AG09319 (cell line): ENCODE data around the gene CTDSPL.

Source experiments
- DNase-seq: peaks from one replicate; pipeline ENCODE4 v3.0.0-alpha.2; 2010; ENCODE audit warnings: low read depth; ENCODE audit errors: extremely low read depth
- TF ChIP-seq, protein P1 (sequence below): IDR thresholded peaks from 2 replicates; pipeline ENCODE4 v1.5.1; 2011; ENCODE audit warnings: low read depth, mild to moderate bottlenecking, inconsistent platforms, low read length, moderate library complexity

The CTDSPL gene

GRCh38 chr3:37912052-37912733 is 50.5 kb downstream of the CTDSPL start:
- TF ChIP-seq, protein P1, sequence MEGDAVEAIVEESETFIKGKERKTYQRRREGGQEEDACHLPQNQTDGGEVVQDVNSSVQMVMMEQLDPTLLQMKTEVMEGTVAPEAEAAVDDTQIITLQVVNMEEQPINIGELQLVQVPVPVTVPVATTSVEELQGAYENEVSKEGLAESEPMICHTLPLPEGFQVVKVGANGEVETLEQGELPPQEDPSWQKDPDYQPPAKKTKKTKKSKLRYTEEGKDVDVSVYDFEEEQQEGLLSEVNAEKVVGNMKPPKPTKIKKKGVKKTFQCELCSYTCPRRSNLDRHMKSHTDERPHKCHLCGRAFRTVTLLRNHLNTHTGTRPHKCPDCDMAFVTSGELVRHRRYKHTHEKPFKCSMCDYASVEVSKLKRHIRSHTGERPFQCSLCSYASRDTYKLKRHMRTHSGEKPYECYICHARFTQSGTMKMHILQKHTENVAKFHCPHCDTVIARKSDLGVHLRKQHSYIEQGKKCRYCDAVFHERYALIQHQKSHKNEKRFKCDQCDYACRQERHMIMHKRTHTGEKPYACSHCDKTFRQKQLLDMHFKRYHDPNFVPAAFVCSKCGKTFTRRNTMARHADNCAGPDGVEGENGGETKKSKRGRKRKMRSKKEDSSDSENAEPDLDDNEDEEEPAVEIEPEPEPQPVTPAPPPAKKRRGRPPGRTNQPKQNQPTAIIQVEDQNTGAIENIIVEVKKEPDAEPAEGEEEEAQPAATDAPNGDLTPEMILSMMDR, result no peak; the same call in 1 of the 2 replicates
- no peak for DNase-seq

DNA sequence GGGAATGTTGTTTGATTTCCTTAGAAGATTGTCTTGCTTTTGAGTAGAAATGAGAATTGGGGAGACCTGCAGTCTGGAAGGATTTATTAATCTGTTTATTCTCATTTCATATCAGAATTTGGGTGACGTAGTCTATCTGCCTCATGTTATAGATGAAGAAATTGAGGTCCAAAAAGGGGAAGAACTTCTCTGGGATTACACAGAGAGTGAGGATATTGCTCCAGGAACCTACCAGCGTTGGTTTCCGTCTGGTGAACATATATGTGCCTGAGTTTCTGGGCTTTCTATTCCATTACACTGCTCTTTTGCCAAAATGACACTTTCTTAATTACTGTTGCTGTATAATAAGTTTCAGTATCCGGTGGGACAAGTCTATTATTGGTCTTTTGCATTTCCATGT is 51.8 kb downstream of the CTDSPL start:
- TF ChIP-seq, protein P1, result no peak
- DNase-seq, result no peak

DNA sequence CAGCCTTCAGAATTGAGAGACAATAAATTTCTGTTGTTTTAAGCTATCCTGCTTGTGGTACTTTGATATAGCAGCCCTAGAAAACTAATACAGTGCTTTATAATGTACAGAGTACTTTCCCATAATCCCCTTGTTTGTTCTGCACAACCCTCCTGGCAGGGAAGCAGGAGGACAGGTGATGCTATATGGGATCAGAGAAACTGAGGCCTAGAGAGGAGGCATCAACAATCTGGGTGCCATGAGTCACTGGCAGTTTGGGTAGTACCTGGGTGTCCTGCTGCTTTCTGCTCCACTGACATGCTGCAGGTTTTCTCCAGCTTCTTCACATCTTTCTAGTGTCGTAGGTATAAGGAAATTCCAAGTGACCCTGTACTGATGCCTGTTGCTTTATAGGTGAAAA is 55.0 kb downstream of the CTDSPL start:
- TF ChIP-seq, protein P1, result no peak
- no peak for DNase-seq

- no peak for DNase-seq
These were observed 56.9 kb downstream of the CTDSPL start for GRCh38 chr3:37918627-37919026.

GRCh38 chr3:37920156-37920699 is 58.5 kb downstream of the CTDSPL start:
- TF ChIP-seq, protein P1, result no peak
- no peak for DNase-seq

More at GRCh38 chr3:37918627-37919026, 56.9 kb downstream of the CTDSPL start:
- TF ChIP-seq, protein P1, result no peak

DNA sequence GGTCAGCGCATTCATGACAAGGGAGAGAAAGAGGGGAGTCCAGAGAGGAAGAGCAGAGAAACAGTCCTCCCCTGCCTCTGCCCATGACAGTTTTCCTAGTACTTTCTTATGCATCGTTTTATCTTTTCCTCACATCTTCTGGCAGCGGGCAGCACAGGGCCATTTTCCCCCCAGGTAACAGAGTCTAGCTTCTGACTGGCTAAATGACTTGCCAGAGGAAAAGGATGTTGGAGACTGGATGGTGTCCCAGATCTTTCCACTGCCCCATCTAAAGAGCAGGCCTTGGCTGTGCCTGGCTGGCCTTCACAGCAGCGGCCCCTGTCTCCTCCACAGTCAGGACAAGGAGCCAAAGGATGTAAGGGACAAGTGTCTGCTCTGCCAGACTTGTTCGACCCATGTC is 59.3 kb downstream of the CTDSPL start:
- TF ChIP-seq, protein P1, result no peak
- DNase-seq, result no peak

GRCh38 chr3:37922721-37923568 is 61.3 kb downstream of the CTDSPL start:
- DNase-seq, result no peak
- TF ChIP-seq, protein P1, result no peak
